GM19324 (cell line): Measurements from ENCODE around the gene VSTM2L.

Experiments
- ATAC-seq: cut with Tn5 transposase; IDR thresholded peaks from one replicate; pipeline ENCODE4 v1.9.1; 2021; ENCODE audit warnings: mild to moderate bottlenecking, moderate library complexity; ENCODE audit not compliant: unreplicated experiment, low FRiP score

VSTM2L gene

DNA sequence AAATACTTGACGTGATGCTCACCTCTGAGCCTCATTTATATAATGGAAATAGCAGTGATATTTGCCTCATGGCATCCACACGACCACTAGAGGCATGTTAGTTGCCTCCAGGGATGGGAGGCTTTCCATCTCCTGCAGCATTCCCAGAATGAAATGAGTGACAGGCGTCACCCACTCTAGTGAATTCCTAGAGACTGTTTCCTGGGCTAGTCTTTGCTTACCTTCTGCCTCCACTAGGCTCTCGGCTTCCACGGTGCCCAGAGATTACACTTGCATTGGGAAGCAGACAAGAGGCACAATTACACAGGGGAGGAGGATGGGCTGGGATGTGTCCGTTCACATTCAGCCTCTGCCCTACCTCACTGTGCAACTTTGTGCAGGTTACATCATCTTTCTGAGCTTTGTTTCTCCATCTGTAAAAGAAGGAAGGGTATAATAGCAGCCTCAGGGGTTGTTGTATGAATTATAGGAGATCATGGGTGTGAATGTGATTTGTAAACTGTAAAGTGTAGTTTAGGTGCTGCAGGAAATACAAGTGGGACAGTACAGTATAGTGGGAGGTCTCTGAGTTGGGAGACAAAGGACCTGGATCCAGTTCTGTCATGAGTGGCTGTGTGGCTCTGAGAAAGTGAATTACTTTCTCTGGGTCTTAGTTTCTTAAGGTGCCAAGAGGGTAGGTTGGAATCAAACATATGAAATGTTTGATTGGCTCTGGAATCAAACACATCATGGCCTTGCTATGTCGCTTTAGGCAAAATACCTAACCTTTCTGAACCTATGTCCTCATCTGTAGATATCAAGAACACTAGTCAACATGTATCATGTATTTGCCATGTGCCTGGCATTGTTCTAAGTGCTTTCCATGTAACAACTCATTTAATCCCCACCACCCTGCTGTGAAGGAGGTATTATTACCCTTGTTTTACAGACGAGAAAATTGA is 3.6 kb upstream of the VSTM2L start:
- ATAC-seq, result no peak

DNA sequence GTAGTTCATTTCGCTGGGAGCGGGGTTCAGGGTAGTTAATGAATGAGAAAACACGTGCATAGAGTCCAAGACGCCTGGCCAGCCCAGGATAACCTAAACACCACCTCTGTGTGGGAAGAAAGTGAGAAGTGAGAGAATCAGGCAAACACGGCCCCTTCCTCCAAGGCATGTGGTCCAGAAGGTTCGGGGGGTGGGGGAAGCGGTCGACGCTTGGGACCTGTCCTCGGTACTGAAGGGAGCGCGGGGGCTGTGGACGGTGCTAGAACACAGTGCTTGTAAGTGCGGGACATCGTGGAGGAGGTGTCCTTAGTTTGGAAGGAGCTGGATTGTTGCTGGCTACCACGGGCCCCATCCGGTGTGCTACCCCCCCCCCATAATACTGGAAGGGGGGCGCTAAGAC is 1.7 kb upstream of the VSTM2L start:
- no peak for ATAC-seq

DNA sequence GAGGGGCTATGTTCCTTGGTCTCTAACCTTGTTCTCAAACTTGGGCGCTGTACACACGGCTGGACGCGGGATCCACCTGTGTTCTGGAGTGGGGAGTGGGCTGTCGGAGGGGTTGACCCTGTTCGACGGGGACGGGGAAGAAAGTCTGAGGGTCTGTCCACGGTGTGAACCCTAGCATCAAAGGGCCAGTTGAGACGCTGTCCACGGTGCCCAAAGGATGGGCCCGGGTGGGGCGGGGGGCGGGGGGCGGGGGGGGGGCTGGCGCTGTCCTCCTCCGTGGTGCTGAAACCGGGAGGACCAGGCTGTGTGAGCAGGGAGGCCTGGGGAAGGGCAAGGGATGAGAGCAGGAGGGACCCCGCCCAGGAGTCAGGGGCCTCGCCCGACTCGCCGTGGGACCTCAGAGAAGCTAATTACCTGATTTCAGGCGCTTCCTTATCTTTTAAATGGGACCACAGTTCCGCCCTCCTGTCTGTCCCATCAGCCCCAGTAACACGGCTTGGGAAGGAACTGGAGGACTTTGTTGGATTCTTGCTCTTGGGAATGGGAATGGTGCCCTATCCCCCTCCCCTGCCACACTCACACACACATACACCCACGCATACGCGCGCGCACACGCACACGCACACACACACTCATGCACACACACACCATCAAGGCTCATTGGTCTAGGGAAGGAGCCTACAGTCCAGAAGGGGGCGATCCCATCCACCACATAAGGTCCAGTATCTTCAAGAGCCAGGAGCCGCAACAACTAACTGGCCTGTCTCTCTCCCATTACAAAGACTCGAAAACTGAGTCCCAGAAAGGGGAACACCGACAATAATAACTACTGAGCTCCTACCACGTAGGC is 1.0 kb upstream of the VSTM2L start:
- ATAC-seq, result no peak

DNA sequence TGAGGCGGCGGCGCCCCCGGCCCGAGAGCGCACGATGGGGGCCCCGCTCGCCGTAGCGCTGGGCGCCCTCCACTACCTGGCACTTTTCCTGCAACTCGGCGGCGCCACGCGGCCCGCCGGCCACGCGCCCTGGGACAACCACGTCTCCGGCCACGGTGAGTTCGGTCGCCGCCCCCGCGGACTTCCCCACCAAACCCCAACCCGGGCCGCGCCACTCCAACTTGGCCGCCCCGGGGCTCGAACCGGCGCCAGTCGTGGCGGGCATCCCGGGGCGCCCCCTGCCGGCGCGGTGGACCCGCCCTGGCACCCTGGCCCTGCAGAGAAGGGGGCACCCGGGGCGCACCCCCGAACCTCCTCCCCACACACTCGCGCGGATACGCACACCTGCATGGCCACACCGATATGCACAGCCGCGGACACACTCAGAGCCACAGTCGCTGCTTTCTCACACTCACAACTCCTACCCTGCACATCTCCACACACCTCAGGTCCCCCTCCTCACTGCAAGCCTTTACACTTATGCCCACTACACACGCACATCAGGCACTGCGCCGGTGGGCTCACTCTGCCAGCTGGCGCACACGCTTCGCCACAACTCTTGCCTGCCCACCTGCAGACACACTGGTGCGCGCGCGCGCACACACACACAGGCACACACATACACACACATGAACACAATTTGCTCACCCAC is 535 bp downstream of the VSTM2L start:
- ATAC-seq, result no peak

DNA sequence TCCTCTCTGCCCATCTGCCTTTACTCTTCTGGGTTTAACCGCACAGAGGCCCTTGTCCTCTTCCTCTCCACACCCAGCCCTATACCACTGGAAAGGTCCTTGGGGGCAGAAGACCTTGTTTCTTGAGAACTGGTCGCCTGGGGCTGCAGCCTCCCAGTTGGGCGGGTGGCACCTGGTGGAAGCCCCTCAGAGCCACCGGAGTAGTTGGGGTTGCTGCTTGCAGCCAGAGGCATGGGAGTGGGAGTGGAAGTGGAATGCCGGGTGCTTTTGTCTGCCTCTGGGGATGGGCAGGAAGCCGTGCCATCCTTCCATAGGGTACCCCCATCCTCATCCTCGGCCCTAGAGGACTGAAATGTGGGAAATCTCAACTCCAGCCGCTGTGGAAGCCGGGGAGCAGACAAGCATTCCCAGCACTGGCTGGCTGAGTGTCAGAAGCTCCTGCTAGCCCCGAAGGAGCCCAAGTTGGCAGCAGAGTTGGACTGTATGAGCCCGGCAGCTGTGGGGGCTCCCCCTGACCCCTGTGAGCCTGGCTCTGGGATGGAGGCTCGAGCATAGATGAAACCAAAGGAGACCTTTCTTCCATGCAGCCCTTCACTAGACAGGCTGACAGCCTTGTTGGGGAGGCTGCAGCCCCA is 1.2 kb downstream of the VSTM2L start:
- ATAC-seq, result no peak

DNA sequence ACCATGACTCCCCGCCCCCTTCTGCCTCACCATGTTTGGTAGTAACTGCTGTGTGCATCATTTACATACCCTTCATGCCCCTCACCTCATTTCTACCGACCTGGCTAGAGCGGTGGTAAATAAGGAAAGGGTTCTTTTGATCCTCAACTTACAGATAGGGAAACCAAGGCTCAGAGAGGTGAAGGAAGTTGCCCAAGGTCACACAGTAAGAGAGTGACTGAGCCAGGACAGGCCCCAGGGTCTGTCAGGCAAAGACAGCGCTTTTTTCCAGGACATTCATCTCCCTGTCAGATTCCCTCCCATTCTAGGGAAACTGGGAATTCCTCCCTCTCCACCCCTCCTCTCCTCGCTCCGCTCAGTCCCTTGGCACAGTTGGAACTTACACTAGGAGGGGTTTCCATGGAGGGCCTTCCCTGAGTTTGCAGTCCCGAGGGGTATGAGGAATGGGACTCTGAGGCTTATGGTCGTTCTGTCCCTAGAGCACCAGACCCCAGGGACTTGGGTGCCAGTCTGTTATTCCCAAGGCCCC is 2.0 kb downstream of the VSTM2L start:
- ATAC-seq, result no peak

DNA sequence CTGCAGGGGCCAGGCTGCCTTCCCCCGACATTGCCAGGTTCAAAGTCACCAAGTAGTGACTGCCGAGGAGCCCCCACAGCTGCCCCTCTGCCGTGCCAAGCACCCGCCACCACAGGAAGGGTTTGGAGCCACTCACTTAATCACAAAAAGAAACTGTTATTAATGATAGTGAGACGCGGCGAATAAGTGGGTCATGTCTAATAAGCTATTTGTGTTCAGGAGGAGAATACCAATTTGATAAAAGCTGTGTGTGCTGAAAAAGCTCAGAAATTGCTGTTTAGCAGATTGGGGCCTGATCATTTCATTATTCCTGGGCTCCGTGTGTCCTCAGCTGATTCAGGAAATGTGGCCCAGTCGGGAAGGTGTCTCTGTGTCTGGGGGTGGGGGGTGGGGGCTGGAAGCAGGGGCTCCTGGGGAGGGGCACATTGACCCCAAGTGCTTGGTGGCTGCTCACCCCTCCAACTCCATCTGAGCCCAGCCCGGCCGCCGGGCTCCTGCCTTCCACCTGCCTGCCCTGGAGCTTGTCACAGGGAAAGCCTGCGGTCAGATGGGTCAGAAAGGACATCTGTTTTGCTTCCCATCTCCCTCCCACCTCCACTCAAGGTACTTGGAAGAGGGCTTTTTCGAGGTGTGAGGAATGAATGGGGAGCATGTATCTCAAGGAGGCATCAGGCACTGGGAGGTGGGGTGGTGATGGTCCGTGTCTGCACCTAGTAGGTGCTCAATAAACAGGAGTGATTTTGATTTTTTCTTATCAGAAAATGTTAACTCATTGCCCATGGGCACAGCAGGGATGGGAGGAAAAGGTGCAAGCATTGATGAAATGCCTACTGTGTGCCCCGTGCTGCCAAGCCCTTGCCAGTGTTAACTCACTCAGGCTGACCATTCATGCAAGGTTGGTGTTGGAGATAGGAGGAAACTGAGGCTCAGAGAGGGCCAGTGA is 3.0 kb downstream of the VSTM2L start:
- no peak for ATAC-seq

DNA sequence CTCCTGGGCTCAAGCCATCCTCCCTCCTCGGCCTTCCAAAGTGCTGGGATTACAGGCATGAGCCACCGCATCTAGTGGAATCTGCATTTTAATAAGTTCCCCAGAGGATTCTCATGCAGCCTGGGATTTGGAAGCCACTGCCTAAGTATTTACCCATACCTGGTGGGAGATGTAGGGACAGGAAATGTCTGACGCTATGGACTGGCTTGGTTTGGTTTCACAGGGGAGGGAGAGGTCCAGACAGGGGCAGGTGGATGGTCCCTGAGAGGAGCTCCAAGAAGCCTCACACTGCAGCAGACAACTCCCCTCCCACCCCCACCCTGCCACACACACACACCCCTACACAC is 4.4 kb downstream of the VSTM2L start:
- no peak for ATAC-seq

DNA sequence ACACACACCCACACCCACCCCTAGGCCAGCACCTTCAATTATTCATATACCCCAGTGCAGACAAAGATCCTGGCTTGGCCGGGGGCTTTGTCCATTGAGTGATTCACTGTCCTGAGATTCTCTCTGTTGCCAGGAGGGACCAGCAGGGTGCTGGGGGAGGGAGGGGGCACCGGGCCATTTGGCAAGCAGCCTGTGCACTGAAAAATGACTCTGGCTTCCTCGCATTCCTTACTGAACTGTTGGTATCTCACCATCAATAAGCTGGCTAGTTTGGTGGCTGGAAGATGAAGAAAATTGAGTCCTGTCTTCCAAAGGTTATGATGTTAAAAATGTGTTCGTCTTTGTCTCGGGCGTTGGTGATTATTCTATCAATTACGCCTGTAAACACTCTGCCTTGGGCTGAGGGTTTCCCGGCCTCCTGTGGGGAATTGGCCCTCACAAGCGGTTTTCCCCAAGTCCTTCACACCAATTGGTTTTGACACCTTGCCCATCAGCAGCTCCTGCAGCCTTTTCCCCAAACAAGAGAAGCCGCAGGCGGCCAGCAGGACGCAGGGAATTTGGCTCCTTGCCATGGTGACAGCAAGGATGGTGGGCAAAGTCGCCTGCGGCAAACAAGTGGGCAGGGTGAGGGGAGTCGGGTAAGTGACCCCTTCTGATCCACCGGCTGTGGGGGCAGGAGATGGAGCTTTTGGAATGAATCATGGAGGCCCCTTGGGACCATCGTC is 4.9 kb downstream of the VSTM2L start:
- no peak for ATAC-seq

DNA sequence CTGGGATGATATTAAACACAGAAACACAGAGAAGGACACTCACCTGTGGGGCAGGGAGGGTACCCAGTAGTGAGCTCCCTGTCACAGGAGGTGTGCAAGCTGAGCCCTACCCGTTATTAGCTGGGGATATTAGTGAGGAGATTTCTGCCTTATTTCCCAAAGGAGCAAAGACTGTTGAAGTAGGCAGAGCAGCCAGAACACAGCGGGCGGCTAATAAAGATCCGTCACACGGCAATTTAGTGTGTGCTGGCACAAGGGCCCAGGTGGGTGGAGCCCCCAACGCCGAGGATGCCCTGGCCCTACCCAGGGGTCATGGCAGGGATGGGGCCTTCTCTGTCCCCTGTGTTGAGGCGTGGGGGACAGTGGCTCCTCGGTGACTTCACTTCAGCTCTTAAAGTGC is 8.3 kb downstream of the VSTM2L start:
- ATAC-seq, result no peak

DNA sequence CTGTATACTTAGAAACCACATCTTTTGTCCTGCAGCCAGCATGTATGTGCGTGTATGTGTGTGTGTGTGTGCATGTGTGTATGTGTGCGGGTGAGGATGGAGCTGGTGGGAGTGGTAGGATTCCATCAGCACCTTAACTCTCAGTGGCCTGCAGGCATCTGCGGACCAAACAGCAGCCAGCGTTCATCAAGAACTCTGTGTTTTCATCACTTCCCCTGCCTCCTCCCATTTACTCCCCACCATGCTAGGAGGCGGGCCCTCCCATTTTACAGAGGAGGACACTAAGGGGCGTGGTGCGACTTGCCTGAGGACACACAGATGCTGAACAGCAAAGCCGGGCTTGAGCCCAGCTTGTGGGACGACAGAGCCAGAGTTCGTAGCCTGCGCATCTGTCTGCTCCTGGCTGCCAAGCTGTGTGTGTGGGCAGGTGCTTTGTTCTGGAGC is 8.9 kb downstream of the VSTM2L start:
- ATAC-seq, result no peak

DNA sequence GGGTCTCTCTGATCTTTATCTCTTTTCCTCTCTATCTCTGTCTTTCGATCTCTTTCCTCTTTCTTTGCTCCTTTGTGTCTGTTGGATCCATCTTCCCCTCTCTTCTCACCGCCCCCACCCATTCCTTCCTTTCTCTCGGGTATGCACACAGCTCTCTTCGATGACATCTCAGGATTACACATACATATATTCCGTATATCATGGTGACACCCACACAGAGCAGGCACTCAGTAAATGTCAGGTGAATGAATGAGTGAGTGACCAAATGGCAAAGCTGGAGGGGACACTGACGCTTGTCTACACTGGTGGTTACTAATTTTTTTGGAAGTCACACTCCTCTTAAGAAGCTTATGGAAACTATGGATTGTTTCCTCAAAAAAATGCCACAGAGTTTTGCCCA is 9.9 kb downstream of the VSTM2L start:
- ATAC-seq, result no peak

DNA sequence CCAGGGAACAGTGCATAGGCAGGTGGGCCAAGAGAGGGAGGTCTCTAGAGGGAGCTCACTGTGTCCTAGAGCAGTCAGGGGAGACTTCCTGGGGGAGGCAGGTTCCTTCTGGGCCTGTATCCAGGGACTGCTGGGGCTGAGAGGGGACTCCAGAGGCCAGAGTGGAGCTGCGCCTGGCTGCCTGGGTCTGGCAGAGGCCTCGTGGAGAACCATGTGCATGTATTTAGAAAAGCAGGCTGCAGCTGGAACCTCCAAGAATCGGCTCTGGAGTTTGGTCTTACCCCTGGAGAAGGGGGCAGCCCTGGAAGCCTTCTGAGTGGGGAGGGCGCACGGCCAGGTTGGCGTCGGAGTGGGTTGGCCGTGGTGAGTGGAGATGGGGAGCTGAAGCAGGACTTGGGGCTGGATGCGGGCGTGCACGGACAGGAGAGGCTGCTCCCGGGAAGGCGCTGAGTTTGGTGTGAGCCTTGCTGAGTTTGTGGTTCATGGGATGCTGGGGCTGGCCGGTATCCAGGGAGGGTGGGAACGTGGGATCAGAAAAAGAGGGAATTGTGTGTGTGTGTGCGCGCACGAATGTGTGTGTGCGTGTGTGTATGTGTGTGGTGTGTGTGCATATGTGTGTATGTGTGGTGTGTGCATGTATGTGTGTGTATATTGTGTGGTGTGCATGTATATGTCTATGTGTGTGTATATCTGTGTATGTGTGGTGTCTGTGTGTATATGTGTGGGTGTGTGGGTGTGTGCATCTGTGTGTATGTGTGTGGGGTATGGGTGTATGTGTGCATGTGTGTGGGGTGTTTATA is 10.8 kb downstream of the VSTM2L start:
- ATAC-seq, result no peak

DNA sequence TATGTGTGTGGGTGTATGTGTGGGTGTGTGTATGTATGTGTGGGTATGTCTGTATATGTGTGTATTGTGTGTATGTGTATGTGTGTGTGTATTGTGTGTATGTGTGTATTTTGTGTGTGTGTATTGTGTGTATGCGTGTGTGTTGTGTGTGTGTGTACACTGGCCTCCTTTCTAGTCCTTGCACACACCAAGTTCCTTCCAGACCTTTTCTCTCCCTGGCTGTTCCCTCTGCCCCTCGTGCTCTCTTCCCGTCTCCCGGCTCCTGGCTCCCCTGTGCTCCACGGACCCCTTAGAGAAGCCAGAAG is 11.4 kb downstream of the VSTM2L start:
- no peak for ATAC-seq

DNA sequence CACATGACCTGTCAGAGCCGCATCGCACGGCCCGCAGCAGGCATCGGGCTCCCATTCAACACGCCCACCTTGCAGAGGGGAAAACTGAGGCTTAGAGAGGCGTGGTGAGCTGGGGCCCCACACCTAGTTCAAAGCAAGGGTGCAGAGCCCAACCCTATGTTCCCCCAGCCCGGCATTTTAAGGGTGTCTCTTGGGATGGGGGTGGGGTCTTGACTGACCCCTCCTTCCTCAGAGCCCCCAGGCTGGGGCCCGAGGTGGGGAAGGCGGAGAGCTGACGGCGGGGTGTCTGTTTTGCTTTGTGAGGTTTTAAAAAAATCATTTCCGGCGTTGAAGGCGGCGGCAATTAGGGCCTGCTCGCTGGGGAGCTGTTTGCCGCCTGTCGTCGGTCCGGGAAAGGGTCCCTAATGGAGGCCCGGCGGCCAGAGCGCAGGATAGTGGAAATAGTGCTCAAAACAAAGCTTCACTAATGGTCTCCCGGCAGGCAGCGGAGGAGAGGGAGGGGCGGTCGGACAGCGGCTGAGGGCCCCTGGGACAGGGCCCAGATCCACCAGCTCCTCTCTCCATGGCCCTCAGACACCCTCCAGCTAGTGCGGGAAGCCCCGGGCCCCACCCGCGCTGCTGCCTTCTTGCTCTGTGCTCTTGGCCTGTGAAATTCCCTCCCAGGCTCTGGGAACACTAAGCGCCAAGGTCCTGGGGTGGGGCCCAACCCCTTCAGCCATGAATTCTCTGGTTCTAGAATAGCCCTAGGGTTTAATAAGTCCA is 11.9 kb downstream of the VSTM2L start:
- ATAC-seq, result no peak

DNA sequence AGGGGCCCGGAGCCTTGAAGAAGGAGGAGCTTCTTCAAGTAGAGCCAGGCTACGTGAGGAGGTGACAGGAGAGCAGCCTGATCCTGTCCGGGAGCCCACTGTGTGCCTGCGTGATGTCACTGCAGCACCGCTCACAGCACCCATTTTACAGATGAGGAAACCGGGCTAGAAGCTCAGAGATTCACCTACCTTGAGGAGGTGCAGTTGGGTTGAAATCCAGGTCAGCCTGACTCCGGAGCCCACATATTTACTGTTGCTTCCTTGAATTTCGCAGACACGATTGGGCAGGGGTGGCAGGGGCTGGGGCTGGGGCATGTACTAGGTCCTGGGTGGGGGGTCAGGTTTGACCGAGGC is 12.5 kb downstream of the VSTM2L start:
- ATAC-seq, result no peak

DNA sequence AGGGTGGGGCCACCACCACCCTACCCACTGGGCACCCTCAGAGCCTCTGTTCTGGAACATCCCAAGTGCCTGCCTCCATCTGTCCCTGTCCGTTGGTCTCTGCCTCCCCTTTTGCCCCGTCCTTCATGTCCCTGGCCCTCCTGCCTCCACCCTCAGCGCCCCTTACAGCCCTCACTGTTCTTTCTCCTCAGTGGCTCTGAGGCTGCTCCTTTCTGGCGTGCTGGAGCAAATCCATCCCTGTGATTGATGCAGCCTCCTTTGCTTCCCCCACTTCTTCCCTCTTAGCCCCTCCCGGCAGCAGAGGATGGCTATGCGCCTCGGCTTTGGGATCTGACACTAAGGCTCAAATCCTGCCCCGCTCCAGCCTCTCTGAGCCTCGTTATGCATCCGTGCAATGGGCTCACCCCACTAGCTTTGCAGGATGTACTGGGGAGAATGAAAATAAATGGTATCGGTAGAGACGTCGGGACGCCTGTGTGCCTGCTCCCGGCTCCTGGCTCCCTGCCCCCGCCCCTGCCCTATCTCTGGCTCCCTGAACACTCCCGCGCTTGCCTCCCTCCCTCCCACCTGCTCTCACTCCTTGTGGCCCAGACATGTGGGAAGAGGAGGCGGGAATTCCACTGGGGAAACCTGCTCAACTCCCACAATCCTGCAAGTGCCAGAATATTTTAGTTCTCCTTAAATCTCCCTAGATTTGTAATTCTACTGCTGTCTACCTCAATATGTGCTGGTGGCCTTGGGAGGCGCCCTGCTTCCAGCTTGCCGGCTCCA is 13.1 kb downstream of the VSTM2L start:
- ATAC-seq, result no peak
